Neural progenitor cell (in vitro differentiated cells): Measurements from ENCODE around the gene IRX4. TPM values are rescaled to one million over a fixed set of nuclear protein-coding genes. Genes with fewer than 3 reads are reported as not detected.

ENCODE experiments used
- DNase-seq: peaks from one replicate; pipeline ENCODE4 v3.0.0-alpha.2; 2016; ENCODE audit warnings: low spot score
- H2AFZ ChIP-seq: fragments of 200-600 bp; sonication (generic); replicated peaks from 2 replicates; pipeline ENCODE4 v1.6.1; 2016; ENCODE audit warnings: antibody characterized with exemption
- H3F3A ChIP-seq: fragments of 200-600 bp; sonication (generic); 2 replicates; pipeline ENCODE4 v1.6.1; 2016; ENCODE audit warnings: antibody characterized with exemption, low read depth
- H3K27ac ChIP-seq: fragments of 200-600 bp; sonication (generic); 2 replicates; pipeline ENCODE4 v1.5.1; 2016; ENCODE audit warnings: mild to moderate bottlenecking
- H3K27me3 ChIP-seq: fragments of 200-600 bp; sonication (generic); 2 replicates; pipeline ENCODE4 v1.6.1; 2016; ENCODE audit warnings: mild to moderate bottlenecking, moderate library complexity
- H3K36me3 ChIP-seq: fragments of 200-600 bp; sonication (generic); 2 replicates; pipeline ENCODE4 v1.5.1; 2016
- H3K4me1 ChIP-seq: fragments of 200-600 bp; sonication (generic); 2 replicates; pipeline ENCODE4 v1.6.1; 2016; ENCODE audit warnings: mixed run types
- H3K4me2 ChIP-seq: fragments of 200-600 bp; sonication (generic); 2 replicates; pipeline ENCODE4 v1.6.1; 2016
- H3K4me3 ChIP-seq: fragments of 200-600 bp; sonication (generic); 2 replicates; pipeline ENCODE4 v1.5.1; 2016
- H3K79me2 ChIP-seq: fragments of 200-600 bp; sonication (generic); 2 replicates; pipeline ENCODE4 v1.6.1; 2016; ENCODE audit warnings: low read depth
- H3K9ac ChIP-seq: fragments of 200-600 bp; sonication (generic); 2 replicates; pipeline ENCODE4 v1.6.1; 2016
- H3K9me3 ChIP-seq: fragments of 200-600 bp; sonication (generic); 2 replicates; pipeline ENCODE4 v1.5.1; 2016; ENCODE audit warnings: low read depth
- H4K20me1 ChIP-seq: fragments of 200-600 bp; sonication (generic); 2 replicates; pipeline ENCODE4 v1.6.1; 2016; ENCODE audit warnings: low read depth
- H3K27ac Mint-ChIP-seq: 3 replicates; pipeline ENCODE4 v1.8.0; 2021; ENCODE audit warnings: mixed read lengths
- H3K27me3 Mint-ChIP-seq: 2 replicates; pipeline ENCODE4 v1.8.0; 2022; ENCODE audit warnings: low read depth, mild to moderate bottlenecking, inconsistent platforms, moderate library complexity, mixed read lengths; ENCODE audit not compliant: insufficient read depth
- H3K36me3 Mint-ChIP-seq: 3 replicates; pipeline ENCODE4 v1.8.0; 2021; ENCODE audit warnings: mixed read lengths
- H3K4me1 Mint-ChIP-seq: 3 replicates; pipeline ENCODE4 v1.8.0; 2021; ENCODE audit warnings: mixed read lengths
- H3K4me3 Mint-ChIP-seq: 3 replicates; pipeline ENCODE4 v1.8.0; 2021; ENCODE audit warnings: mild to moderate bottlenecking, moderate library complexity, mixed read lengths
- H3K9me3 Mint-ChIP-seq: 3 replicates; pipeline ENCODE4 v1.8.0; 2020; ENCODE audit warnings: mixed read lengths
- EZH2 ChIP-seq: fragments of 200-600 bp; sonication (generic); IDR thresholded peaks from 2 replicates; pipeline ENCODE4 v1.6.1; 2017; ENCODE audit warnings: antibody characterized with exemption, mild to moderate bottlenecking, moderate library complexity
- EZH2phosphoT487 ChIP-seq: fragments of 200-600 bp; sonication (generic); IDR thresholded peaks from 2 replicates; pipeline ENCODE4 v1.6.1; 2017; ENCODE audit warnings: antibody characterized with exemption
- total RNA-seq: library from RNA; depleted of rRNA; stranded (reverse); fragments of >200 nt; gene quantifications from 2 replicates; pipeline ENCODE4 v1.2.3, GENCODE V29; 2015; ENCODE audit warnings: low replicate concordance
- TF ChIP-seq, protein P1 (sequence below): fragments of 200-600 bp; sonication (generic); IDR thresholded peaks from 2 replicates; pipeline ENCODE4 v1.5.1; 2017; ENCODE audit warnings: antibody characterized with exemption, mild to moderate bottlenecking

IRX4 gene
- total RNA-seq, 1 donor from 2014 or later = not detected

DNA sequence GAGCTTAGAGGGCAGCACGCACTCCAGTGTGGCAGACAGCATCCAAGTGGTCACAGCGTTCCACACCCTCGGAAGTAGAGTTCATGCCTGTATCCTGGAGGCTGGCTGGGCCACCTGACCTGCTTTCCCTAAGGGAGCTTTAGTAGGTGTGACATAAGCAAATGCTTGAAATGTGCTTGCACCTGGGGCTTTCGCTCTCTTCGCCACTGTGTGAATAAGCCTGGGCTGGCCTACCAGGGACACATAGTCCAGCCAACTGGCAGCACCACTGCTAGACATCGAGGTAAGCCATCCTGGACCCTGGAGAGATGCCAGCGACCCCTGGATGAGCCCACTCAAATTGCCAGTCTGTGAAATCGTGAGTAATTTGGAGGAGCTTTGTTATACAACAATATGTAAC, 24.9 kb upstream of the IRX4 start:
- Histone ChIP-seq H3K4me3 (no peak overlapping the region), H3K27ac (no peak overlapping the region), H3K9me3 (no peaks in the 10 kb centered on the region), H3K4me1 (no peaks in the 10 kb centered on the region), H3K9ac (no peak overlapping the region), H3K4me2 (no peak overlapping the region), H3K27me3 (no peaks in the 10 kb centered on the region), H3F3A (no peaks in the 10 kb centered on the region), H2AFZ (no peak overlapping the region), H4K20me1 (no peaks in the 10 kb centered on the region), H3K36me3 (no peaks in the 10 kb centered on the region), H3K79me2 (no peaks in the 10 kb centered on the region)
- H3K36me3 Mint-ChIP-seq = no peaks in the 10 kb centered on the region
- TF ChIP-seq EZH2phosphoT487 = no peak
- TF ChIP-seq, protein P1, sequence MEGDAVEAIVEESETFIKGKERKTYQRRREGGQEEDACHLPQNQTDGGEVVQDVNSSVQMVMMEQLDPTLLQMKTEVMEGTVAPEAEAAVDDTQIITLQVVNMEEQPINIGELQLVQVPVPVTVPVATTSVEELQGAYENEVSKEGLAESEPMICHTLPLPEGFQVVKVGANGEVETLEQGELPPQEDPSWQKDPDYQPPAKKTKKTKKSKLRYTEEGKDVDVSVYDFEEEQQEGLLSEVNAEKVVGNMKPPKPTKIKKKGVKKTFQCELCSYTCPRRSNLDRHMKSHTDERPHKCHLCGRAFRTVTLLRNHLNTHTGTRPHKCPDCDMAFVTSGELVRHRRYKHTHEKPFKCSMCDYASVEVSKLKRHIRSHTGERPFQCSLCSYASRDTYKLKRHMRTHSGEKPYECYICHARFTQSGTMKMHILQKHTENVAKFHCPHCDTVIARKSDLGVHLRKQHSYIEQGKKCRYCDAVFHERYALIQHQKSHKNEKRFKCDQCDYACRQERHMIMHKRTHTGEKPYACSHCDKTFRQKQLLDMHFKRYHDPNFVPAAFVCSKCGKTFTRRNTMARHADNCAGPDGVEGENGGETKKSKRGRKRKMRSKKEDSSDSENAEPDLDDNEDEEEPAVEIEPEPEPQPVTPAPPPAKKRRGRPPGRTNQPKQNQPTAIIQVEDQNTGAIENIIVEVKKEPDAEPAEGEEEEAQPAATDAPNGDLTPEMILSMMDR = no peak
- no peak for TF ChIP-seq EZH2
- H3K27me3 Mint-ChIP-seq = peaks cover 6% of the 10 kb centered on the region
- H3K27ac Mint-ChIP-seq = no peak overlapping the region
- peaks cover 13% of the 10 kb centered on the region for H3K9me3 Mint-ChIP-seq
- no peaks in the 10 kb centered on the region for H3K4me1 Mint-ChIP-seq
- DNase-seq = no peak
- H3K4me3 Mint-ChIP-seq = no peak overlapping the region

DNA sequence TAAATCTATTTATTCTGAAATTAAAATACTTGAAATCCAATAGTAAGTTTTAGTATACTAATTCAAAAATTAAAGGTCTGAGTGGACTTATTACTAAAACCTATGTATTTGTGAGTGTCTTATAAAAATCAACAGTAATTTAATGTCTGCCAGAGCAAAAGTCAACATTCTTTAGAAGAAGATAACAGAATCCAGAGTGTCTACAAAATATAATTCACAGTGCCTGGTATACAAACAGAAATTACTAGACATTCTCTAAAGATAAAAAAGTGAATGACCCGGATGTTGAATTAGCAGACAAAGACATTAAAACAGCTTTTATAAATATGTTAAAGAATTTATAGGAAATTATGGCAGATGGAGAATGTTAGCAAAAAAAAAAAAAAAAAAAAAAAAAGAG, 22.4 kb upstream of the IRX4 start:
- H3K27ac ChIP-seq = no peak overlapping the region
- H3K4me3 ChIP-seq = no peak overlapping the region
- no peak overlapping the region for H3K4me3 Mint-ChIP-seq
- no peak for TF ChIP-seq EZH2
- TF ChIP-seq EZH2phosphoT487 = no peak
- TF ChIP-seq, protein P1 = no peak
- H3K27me3 Mint-ChIP-seq = peaks cover 5% of the 10 kb centered on the region
- H3K36me3 Mint-ChIP-seq = no peaks in the 10 kb centered on the region
- no peaks in the 10 kb centered on the region for H3F3A ChIP-seq
- no peak overlapping the region for H2AFZ ChIP-seq
- H3K27me3 ChIP-seq = no peaks in the 10 kb centered on the region
- no peak for DNase-seq
- no peak overlapping the region for H3K4me2 ChIP-seq
- H3K27ac Mint-ChIP-seq = no peak overlapping the region
- no peak overlapping the region for H3K9ac ChIP-seq
- H3K9me3 Mint-ChIP-seq = peaks cover 18% of the 10 kb centered on the region
- H3K79me2 ChIP-seq = no peaks in the 10 kb centered on the region
- H3K4me1 ChIP-seq = no peaks in the 10 kb centered on the region
- H3K36me3 ChIP-seq = no peaks in the 10 kb centered on the region
- H4K20me1 ChIP-seq = no peaks in the 10 kb centered on the region
- H3K9me3 ChIP-seq = no peaks in the 10 kb centered on the region
- H3K4me1 Mint-ChIP-seq = no peaks in the 10 kb centered on the region

GRCh38 chr5:1901983-1902382, 19.3 kb upstream of the IRX4 start:
- H3K27me3 Mint-ChIP-seq = peaks cover 10% of the 10 kb centered on the region
- no peaks in the 10 kb centered on the region for H4K20me1 ChIP-seq
- no peak overlapping the region for H3K27ac Mint-ChIP-seq
- H3K36me3 ChIP-seq = no peaks in the 10 kb centered on the region
- H3K79me2 ChIP-seq = no peaks in the 10 kb centered on the region
- H3K4me3 Mint-ChIP-seq = no peak overlapping the region
- peaks cover 8% of the 10 kb centered on the region for H3K4me1 Mint-ChIP-seq
- no peak overlapping the region for H2AFZ ChIP-seq
- no peak overlapping the region for H3K27ac ChIP-seq
- no peaks in the 10 kb centered on the region for H3F3A ChIP-seq
- peaks cover 18% of the 10 kb centered on the region for H3K9me3 Mint-ChIP-seq
- no peak for DNase-seq
- no peaks in the 10 kb centered on the region for H3K9me3 ChIP-seq
- no peaks in the 10 kb centered on the region for H3K27me3 ChIP-seq
- H3K4me2 ChIP-seq = no peak overlapping the region
- no peak overlapping the region for H3K9ac ChIP-seq
- no peak for TF ChIP-seq EZH2
- TF ChIP-seq EZH2phosphoT487 = no peak
- TF ChIP-seq, protein P1 = no peak
- no peaks in the 10 kb centered on the region for H3K4me1 ChIP-seq
- H3K4me3 ChIP-seq = no peak overlapping the region
- H3K36me3 Mint-ChIP-seq = no peaks in the 10 kb centered on the region

- Histone ChIP-seq H3K9me3 (no peaks in the 10 kb centered on the region), H3K4me3 (no peak overlapping the region), H3F3A (no peaks in the 10 kb centered on the region), H4K20me1 (no peaks in the 10 kb centered on the region), H3K36me3 (no peaks in the 10 kb centered on the region), H3K9ac (no peak overlapping the region), H3K27ac (no peak overlapping the region), H3K27me3 (no peaks in the 10 kb centered on the region), H3K79me2 (no peaks in the 10 kb centered on the region), H3K4me2 (no peak overlapping the region), H2AFZ (no peak overlapping the region), H3K4me1 (no peaks in the 10 kb centered on the region)
- no peak for TF ChIP-seq EZH2phosphoT487
- TF ChIP-seq, protein P1 = no peak
- Mint-ChIP-seq H3K27me3 (peaks cover 12% of the 10 kb centered on the region), H3K36me3 (no peaks in the 10 kb centered on the region), H3K4me1 (peaks cover 10% of the 10 kb centered on the region), H3K9me3 (peaks cover 18% of the 10 kb centered on the region), H3K27ac (no peak overlapping the region), H3K4me3 (no peak overlapping the region)
- DNase-seq = no peak
Measured at GRCh38 chr5:1901061-1901460, 18.3 kb upstream of the IRX4 start.
